Activated CD8-positive, alpha-beta T cell treated with anti-CD3 and anti-CD28 coated beads for 36 hours (primary cell): ENCODE results near the gene RFXANK. TPM values are rescaled to one million over a fixed set of nuclear protein-coding genes. Genes with fewer than 3 reads are reported as not detected.

Experiments used
- ATAC-seq: fragments of 200-7000 bp; cut with Tn5 transposase; one replicate; pipeline ENCODE4 v1.10.0; 2021; ENCODE audit warnings: mild to moderate bottlenecking, moderate library complexity
- CTCF ChIA-PET: fragments of 350-600 bp; sonication (Branson Sonifier 250); formaldehyde crosslinking; loops from one replicate; lab custom pipeline; 2021; ENCODE audit warnings: antibody characterized with exemption; lab: Charles Lee
- POLR2A ChIA-PET: fragments of 350-600 bp; sonication (Branson Sonifier 250); formaldehyde crosslinking; loops from one replicate; lab custom pipeline; 2021; ENCODE audit warnings: antibody characterized with exemption; lab: Charles Lee
- DNase-seq: peaks from one replicate; pipeline ENCODE4 v3.0.0-alpha.2; 2020
- H3K27ac Mint-ChIP-seq: one replicate; pipeline ENCODE4 v1.8.0; 2021; ENCODE audit warnings: mild to moderate bottlenecking, mixed read lengths
- H3K27me3 Mint-ChIP-seq: one replicate; pipeline ENCODE4 v1.8.0; 2021; ENCODE audit warnings: mixed read lengths
- H3K36me3 Mint-ChIP-seq: one replicate; pipeline ENCODE4 v1.8.0; 2021; ENCODE audit warnings: low read depth, mixed read lengths
- H3K4me1 Mint-ChIP-seq: one replicate; pipeline ENCODE4 v1.8.0; 2021; ENCODE audit warnings: low read depth, mixed read lengths
- H3K4me3 Mint-ChIP-seq: one replicate; pipeline ENCODE4 v1.8.0; 2021; ENCODE audit warnings: mild to moderate bottlenecking, moderate library complexity, mixed read lengths
- H3K9me3 Mint-ChIP-seq: one replicate; pipeline ENCODE4 v1.8.0; 2021; ENCODE audit warnings: mixed read lengths
- CTCF ChIP-seq: fragments of 200-600 bp; IDR thresholded peaks from one replicate; pipeline ENCODE4 v1.8.0; 2022; ENCODE audit warnings: antibody characterized with exemption, mild to moderate bottlenecking
- intact Hi-C: fragments of 100-400 bp; cut with micrococcal nuclease; formaldehyde crosslinking; loops from one replicate; pipeline ENCODE4 v1.10.0; 2022
- total RNA-seq, 2 experiments: library from RNA; stranded (reverse); gene quantifications; one replicate each; pipeline ENCODE4 v1.2.3, GENCODE V29; 2021

RFXANK gene
- total RNA-seq, 2 experiments from 2014 or later: 61.4 to 68.5 TPM

GRCh38 chr19:19211499-19212420 lies 19.7 kb downstream of the RFXANK start, which contains the start of gene NCAN:
TSS of gene NCAN (plus strand) at chr19:19211958. CDS start at chr19:19216954, 4,996 bp downstream.
- H3K36me3 Mint-ChIP-seq: no peaks in the 10 kb centered on the region
- ChIA-PET POLR2A (no interaction called here), CTCF (interaction anchor here (0.7 kb wide), 1 partner anchor 22 kb away, joined by 3 read pairs; no protein-coding TSS in a partner anchor)
- no peak within 1 kb of the TSS for H3K27ac Mint-ChIP-seq
- ATAC-seq (no peak), DNase-seq (no peak)
- peaks cover 12% of the 10 kb centered on the region for H3K4me1 Mint-ChIP-seq
- no peak for TF ChIP-seq CTCF
- intact Hi-C loops: no loop called here
- no peak within 1 kb of the TSS for H3K4me3 Mint-ChIP-seq
- peaks cover 42% of the 10 kb centered on the region for H3K27me3 Mint-ChIP-seq
- no peaks in the 10 kb centered on the region for H3K9me3 Mint-ChIP-seq

GRCh38 chr19:19212916-19213315 lies 20.9 kb downstream of the RFXANK start:
- DNase-seq (no peak), ATAC-seq (no peak)
- CTCF ChIA-PET: interaction anchor here (1.0 kb wide), 1 partner anchor 12 kb away, joined by 3 read pairs; no protein-coding TSS in a partner anchor
- H3K36me3 Mint-ChIP-seq: no peaks in the 10 kb centered on the region
- TF ChIP-seq CTCF: no peak
- H3K4me3 Mint-ChIP-seq: no peak overlapping the region
- H3K4me1 Mint-ChIP-seq: peaks cover under 1% of the 10 kb centered on the region
- H3K9me3 Mint-ChIP-seq: no peaks in the 10 kb centered on the region
- POLR2A ChIA-PET: no interaction called here
- H3K27me3 Mint-ChIP-seq: peaks cover 42% of the 10 kb centered on the region
- H3K27ac Mint-ChIP-seq: no peak overlapping the region
- intact Hi-C loops: no loop called here

GRCh38 chr19:19213426-19214158 lies 21.5 kb downstream of the RFXANK start:
- no peak for ATAC-seq
- ChIA-PET CTCF (interaction anchor here (0.7 to 1.3 kb wide), 3 partner anchors 10 to 74 kb away, joined by 3 read pairs; partner anchors contain the start of gene NR2C2AP), POLR2A (no interaction called here)
- Mint-ChIP-seq H3K4me3 (no peak overlapping the region), H3K4me1 (no peaks in the 10 kb centered on the region), H3K27ac (no peak overlapping the region), H3K27me3 (peaks cover 42% of the 10 kb centered on the region), H3K9me3 (no peaks in the 10 kb centered on the region), H3K36me3 (no peaks in the 10 kb centered on the region)
- TF ChIP-seq CTCF: no peak
- intact Hi-C loops: no loop called here
- DNase-seq: no peak

- H3K4me1 Mint-ChIP-seq: no peaks in the 10 kb centered on the region
- no peak for ATAC-seq
- CTCF ChIA-PET: interaction anchor here (0.7 to 1.3 kb wide), 3 partner anchors 11 to 74 kb away, joined by 3 to 4 read pairs (median 3); partner anchors contain the start of gene NR2C2AP
- intact Hi-C loops: no loop called here
- H3K4me3 Mint-ChIP-seq: no peak overlapping the region
- POLR2A ChIA-PET: no interaction called here
- no peaks in the 10 kb centered on the region for H3K36me3 Mint-ChIP-seq
- no peak overlapping the region for H3K27ac Mint-ChIP-seq
- H3K27me3 Mint-ChIP-seq: peaks cover 42% of the 10 kb centered on the region
- DNase-seq: no peak
- no peaks in the 10 kb centered on the region for H3K9me3 Mint-ChIP-seq
- TF ChIP-seq CTCF: no peak
Measured at GRCh38 chr19:19214159-19214490, 22.1 kb downstream of the RFXANK start.
